ENCODE measurements around the gene CD44.

Gene CD44

DNA sequence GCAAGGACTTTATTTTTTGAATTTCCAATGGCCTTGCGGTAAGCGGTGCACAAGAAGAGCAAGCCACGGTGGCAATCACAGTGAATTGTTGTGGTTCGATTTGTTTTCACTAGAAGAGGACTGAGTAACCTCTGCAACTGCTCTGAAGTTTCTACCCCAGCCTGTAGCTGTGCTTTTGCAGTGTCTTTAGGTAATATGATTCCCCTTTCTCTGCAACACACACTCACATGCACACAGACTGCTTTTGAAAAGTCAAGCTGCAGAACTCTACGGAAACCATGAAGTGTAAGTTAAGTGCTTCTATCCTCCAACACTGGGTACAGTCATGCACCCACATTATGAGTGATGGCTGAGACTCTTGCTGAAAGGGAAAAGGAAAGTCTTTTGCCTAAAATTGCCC is 38.4 kb downstream of the CD44 start:
- Histone ChIP-seq H3K36me3 (ENCODE audit: insufficient read depth) (no peaks in the 10 kb centered on the region), H3K4me1 (ENCODE audit: low read depth, poor library complexity, severe bottlenecking) (peaks cover 39% of the 10 kb centered on the region), H3K4me2 (peak overlapping the region; percentile 40; the same call in 1 of the 2 replicates), H3K4me3 (IDR thresholded peaks at IDR 0.05; ENCODE audit: insufficient read depth, low read depth, low read length) (no peak overlapping the region), H4K20me1 (ENCODE audit: insufficient read depth) (no peaks in the 10 kb centered on the region; the same call in 1 of the 2 replicates), H3K27ac (no peak overlapping the region), H2AFZ (ENCODE audit: low read depth) (no peak overlapping the region), H3K27me3 (ENCODE audit: insufficient read depth, low read depth) (peaks cover 44% of the 10 kb centered on the region), H3K79me2 (ENCODE audit: insufficient read depth, low read depth) (no peaks in the 10 kb centered on the region), H3K9ac (no peak overlapping the region)
- TF ChIP-seq, protein P1, sequence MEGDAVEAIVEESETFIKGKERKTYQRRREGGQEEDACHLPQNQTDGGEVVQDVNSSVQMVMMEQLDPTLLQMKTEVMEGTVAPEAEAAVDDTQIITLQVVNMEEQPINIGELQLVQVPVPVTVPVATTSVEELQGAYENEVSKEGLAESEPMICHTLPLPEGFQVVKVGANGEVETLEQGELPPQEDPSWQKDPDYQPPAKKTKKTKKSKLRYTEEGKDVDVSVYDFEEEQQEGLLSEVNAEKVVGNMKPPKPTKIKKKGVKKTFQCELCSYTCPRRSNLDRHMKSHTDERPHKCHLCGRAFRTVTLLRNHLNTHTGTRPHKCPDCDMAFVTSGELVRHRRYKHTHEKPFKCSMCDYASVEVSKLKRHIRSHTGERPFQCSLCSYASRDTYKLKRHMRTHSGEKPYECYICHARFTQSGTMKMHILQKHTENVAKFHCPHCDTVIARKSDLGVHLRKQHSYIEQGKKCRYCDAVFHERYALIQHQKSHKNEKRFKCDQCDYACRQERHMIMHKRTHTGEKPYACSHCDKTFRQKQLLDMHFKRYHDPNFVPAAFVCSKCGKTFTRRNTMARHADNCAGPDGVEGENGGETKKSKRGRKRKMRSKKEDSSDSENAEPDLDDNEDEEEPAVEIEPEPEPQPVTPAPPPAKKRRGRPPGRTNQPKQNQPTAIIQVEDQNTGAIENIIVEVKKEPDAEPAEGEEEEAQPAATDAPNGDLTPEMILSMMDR (conservative IDR thresholded peaks at IDR 0.05; ENCODE audit: low read depth, low read length): no peak

DNA sequence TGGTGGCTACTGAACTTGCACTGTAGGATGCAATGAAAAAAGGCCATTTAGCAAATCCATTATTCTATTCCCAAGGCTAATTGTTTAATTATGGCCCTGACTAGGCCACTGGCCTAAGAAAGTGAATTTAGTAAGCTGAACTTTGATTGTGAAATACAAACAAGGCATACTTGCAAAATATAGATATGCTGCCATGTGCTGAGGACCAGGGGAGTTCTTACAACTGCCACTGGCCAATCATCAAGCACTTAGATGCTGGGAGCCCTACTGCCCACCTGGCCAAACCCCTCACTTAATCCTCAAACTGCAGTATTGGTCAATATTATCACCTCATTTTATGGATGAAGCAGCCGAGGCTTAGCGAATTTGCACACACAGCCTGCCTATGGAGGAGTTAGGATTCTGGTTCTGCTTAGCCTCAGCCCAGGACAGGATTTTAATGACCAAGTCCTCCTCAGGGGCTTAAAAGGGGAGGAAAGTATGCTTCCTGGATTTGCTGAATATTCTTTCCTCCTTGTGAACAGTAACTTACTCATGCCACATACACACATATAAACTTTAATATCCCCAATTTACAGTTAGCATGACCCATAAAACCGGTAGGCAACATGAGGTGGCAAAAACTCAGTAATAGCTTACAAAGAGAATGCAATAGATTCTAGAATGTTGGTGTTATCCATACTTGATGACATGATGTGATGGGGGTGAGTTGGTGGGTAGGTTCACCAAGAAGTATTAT is 39.3 kb downstream of the CD44 start:
- peaks cover 47% of the 10 kb centered on the region for H3K27me3 ChIP-seq (ENCODE audit: insufficient read depth, low read depth)
- no peaks in the 10 kb centered on the region for H3K79me2 ChIP-seq (ENCODE audit: insufficient read depth, low read depth)
- H3K9ac ChIP-seq: no peak overlapping the region
- TF ChIP-seq, protein P1 (conservative IDR thresholded peaks at IDR 0.05; ENCODE audit: low read depth, low read length): no peak
- H3K4me2 ChIP-seq: peak overlapping the region; percentile 40; the same call in 1 of the 2 replicates
- no peak overlapping the region for H3K4me3 ChIP-seq (IDR thresholded peaks at IDR 0.05; ENCODE audit: insufficient read depth, low read depth, low read length)
- no peaks in the 10 kb centered on the region; the same call in 1 of the 2 replicates for H4K20me1 ChIP-seq (ENCODE audit: insufficient read depth)
- no peak overlapping the region for H3K27ac ChIP-seq
- no peak overlapping the region for H2AFZ ChIP-seq (ENCODE audit: low read depth)
- H3K36me3 ChIP-seq (ENCODE audit: insufficient read depth): no peaks in the 10 kb centered on the region
- peaks cover 31% of the 10 kb centered on the region for H3K4me1 ChIP-seq (ENCODE audit: low read depth, poor library complexity, severe bottlenecking)

DNA sequence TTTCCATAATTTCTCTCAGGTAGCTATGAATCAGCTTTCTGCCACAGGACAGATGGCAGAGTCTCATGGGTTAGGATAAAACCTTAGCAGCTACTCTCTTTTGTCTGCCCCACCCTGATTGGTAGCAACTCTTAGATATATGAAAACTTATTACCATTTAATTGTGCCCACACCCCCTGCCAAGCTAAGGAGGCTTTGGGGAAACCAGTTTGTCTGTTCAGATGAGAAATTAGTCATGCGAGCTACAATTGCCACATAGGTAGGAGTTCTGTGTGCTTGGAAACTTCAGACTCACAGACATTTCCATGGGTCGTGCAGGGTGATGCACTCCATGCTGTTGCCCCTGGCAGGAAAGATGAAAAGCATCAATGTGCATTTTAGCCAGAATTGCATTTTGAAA is 39.9 kb downstream of the CD44 start:
- no peaks in the 10 kb centered on the region; the same call in 1 of the 2 replicates for H4K20me1 ChIP-seq (ENCODE audit: insufficient read depth)
- no peak overlapping the region for H3K4me2 ChIP-seq
- H3K4me1 ChIP-seq (ENCODE audit: low read depth, poor library complexity, severe bottlenecking): peaks cover 29% of the 10 kb centered on the region
- no peak overlapping the region for H2AFZ ChIP-seq (ENCODE audit: low read depth)
- no peak overlapping the region for H3K27ac ChIP-seq
- no peaks in the 10 kb centered on the region for H3K79me2 ChIP-seq (ENCODE audit: insufficient read depth, low read depth)
- no peak overlapping the region for H3K9ac ChIP-seq
- peaks cover 47% of the 10 kb centered on the region for H3K27me3 ChIP-seq (ENCODE audit: insufficient read depth, low read depth)
- no peak overlapping the region for H3K4me3 ChIP-seq (IDR thresholded peaks at IDR 0.05; ENCODE audit: insufficient read depth, low read depth, low read length)
- no peaks in the 10 kb centered on the region for H3K36me3 ChIP-seq (ENCODE audit: insufficient read depth)
- TF ChIP-seq, protein P1 (conservative IDR thresholded peaks at IDR 0.05; ENCODE audit: low read depth, low read length): no peak

DNA sequence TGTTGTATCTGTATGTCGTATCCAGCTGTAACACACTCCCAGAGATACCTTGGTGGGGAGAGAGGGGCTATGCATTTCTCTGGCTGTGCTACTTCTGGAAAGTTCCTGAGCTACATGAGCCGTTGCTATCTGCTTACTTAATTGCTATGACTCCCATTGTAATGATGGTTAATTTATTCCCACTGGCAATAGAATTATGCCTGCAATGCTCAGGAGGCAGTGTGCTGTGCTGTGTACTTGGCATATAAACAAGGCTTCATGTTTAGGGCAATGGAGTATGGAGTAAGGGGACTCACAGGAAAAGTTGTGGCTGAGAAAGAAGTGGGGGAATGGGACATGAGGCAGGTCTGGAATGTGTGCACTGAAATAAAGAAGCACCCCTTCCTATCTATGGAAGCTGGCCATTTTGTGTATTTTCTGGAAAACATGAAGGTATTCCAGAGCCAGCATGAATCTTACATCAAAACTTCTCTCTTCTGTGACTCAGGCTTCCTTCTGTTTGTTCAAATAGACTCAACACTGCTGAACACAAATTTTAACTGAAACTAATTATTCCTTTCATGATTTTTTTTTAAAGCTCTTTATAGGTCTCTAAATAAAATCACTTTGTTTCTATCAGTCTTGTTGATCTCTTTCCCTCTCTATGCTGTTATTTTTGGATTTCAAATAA is 40.6 kb downstream of the CD44 start:
- Histone ChIP-seq H3K4me1 (ENCODE audit: low read depth, poor library complexity, severe bottlenecking) (peaks cover 29% of the 10 kb centered on the region), H3K27me3 (ENCODE audit: insufficient read depth, low read depth) (peaks cover 41% of the 10 kb centered on the region), H2AFZ (ENCODE audit: low read depth) (no peak overlapping the region), H3K36me3 (ENCODE audit: insufficient read depth) (no peaks in the 10 kb centered on the region), H3K4me2 (no peak overlapping the region), H3K4me3 (IDR thresholded peaks at IDR 0.05; ENCODE audit: insufficient read depth, low read depth, low read length) (no peak overlapping the region), H3K27ac (no peak overlapping the region), H3K79me2 (ENCODE audit: insufficient read depth, low read depth) (no peaks in the 10 kb centered on the region), H3K9ac (no peak overlapping the region), H4K20me1 (ENCODE audit: insufficient read depth) (no peaks in the 10 kb centered on the region; the same call in 1 of the 2 replicates)
- TF ChIP-seq, protein P1 (conservative IDR thresholded peaks at IDR 0.05; ENCODE audit: low read depth, low read length): no peak

Data from KMS-11 (cell line).